ENCODE data around the gene AHNAK.

The AHNAK gene

DNA sequence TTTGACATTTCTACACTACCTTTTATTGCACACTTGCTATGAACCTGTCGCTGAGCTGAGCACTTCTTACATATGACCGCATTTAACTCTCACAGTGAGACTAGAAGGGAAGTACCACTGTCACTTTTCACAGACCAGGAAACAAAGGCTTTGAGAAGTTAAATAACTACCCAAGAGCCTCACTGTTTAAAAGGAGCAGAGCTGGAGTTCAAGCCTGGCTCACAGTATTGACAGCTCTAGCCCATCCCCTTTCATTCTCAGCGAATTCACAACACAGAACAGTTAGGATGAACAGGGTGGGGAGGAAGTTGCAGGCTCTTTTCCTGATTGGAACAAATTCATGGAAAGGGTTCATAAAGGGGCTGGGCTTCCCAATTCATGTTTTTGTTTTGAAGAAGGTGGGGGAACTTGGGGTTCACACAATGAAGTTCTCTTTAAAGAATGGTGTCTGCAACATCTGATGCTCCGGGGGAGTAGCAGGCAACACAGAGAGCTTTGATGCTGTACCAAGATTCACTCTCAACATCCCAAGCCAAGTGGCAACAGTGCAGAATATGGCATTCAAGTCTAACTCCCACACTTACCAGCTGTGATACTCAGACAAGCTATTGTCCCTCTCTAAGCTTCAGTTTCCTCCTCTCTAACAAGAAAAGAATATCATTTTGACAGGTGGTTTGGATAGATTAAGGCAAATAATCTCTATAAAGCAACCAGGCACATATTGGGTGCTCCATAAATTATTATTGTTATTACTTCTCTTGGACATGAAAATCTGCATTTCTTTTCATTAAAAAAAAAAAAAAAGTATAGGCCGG is 110.6 kb downstream of the AHNAK start:
- no peak for DNase-seq
- in situ Hi-C loops (cut with HindIII; ENCODE audit: low pct_ligation_motif_present, low sequenced_read_pairs) = no loop called here
- no peak for TF ChIP-seq CTCF (IDR thresholded peaks at IDR 0.05; ENCODE audit: low read depth, low read length, missing control alignments)
- Histone ChIP-seq H3K27me3 (replicated peaks) (no peaks in the 10 kb centered on the region), H3K36me3 (replicated peaks) (no peaks in the 10 kb centered on the region), H3K27ac (no peak overlapping the region), H3K4me3 (ENCODE audit: low read depth, low read length) (no peak overlapping the region)

GRCh38 chr11:62433904-62434276 is 112.7 kb downstream of the AHNAK start:
- Histone ChIP-seq H3K36me3 (replicated peaks) (no peaks in the 10 kb centered on the region), H3K27ac (no peak overlapping the region), H3K27me3 (replicated peaks) (no peaks in the 10 kb centered on the region), H3K4me3 (ENCODE audit: low read depth, low read length) (no peak overlapping the region)
- in situ Hi-C loops (cut with HindIII; ENCODE audit: low pct_ligation_motif_present, low sequenced_read_pairs) = no loop called here
- no peak for DNase-seq
- no peak for TF ChIP-seq CTCF (IDR thresholded peaks at IDR 0.05; ENCODE audit: low read depth, low read length, missing control alignments)

GRCh38 chr11:62433141-62433903 is 113.3 kb downstream of the AHNAK start:
- in situ Hi-C loops (cut with HindIII; ENCODE audit: low pct_ligation_motif_present, low sequenced_read_pairs) = no loop called here
- no peaks in the 10 kb centered on the region for H3K27me3 ChIP-seq (replicated peaks)
- no peak overlapping the region for H3K27ac ChIP-seq
- no peak for DNase-seq
- no peaks in the 10 kb centered on the region for H3K36me3 ChIP-seq (replicated peaks)
- TF ChIP-seq CTCF (IDR thresholded peaks at IDR 0.05; ENCODE audit: low read depth, low read length, missing control alignments) = no peak
- no peak overlapping the region for H3K4me3 ChIP-seq (ENCODE audit: low read depth, low read length)

DNA sequence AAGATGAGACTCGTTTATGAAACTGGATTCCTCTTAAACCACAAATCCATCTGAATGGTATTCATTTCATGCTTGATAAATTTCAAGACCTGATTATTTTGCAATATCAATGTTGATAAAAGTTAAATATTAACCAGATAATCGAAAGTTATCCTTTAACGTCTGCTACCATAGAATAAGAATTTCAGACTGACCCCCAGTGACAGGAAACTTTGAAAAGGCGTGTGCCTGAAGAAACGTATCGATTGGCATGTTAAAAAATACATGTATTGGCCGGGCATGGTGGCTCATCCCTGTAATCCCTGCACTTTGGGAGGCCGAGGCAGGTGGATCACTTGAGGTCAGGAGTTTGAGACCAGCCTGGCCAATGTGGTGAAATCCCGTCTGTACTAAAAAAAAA is 113.9 kb downstream of the AHNAK start:
- no peaks in the 10 kb centered on the region for H3K36me3 ChIP-seq (replicated peaks)
- H3K27me3 ChIP-seq (replicated peaks) = no peaks in the 10 kb centered on the region
- H3K27ac ChIP-seq = no peak overlapping the region
- no peak for TF ChIP-seq CTCF (IDR thresholded peaks at IDR 0.05; ENCODE audit: low read depth, low read length, missing control alignments)
- H3K4me3 ChIP-seq (ENCODE audit: low read depth, low read length) = no peak overlapping the region
- in situ Hi-C loops (cut with HindIII; ENCODE audit: low pct_ligation_motif_present, low sequenced_read_pairs) = no loop called here
- no peak for DNase-seq

DNA sequence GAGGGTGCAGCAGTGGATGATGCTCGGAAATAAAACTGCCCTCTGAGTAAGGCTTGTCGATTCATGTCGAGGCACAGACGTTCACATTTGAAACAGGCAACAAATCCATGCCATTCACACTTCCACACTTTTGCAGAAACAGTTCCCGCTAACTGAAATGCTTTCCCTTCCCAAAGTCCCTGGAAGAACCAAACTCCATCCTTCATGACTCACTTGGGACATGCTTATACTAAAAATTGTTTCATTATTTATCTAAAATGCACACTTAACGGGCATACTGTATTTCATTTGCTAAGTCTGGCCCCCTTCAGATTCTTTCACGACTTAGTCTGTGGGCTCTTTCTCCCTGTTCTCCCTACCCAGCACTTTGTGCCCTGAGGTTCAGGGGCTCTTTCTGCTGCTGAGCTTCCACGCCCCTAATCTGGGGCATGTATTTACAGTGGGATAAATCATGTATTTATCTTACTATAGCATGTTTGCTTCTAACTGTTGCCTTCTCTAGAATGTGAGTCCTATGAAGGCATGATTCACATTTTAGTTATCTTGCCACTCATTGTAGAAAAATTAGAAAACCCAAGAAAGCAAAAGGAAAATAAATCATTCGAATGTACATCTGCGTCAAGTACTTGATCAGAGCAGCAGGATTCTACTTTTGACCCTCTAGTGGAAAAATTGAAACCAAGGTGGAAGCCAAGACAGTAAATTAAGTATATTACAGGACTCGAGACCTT is 115.3 kb downstream of the AHNAK start:
- Histone ChIP-seq H3K27me3 (replicated peaks) (no peaks in the 10 kb centered on the region), H3K36me3 (replicated peaks) (no peaks in the 10 kb centered on the region), H3K4me3 (ENCODE audit: low read depth, low read length) (no peak overlapping the region), H3K27ac (peak overlapping the region; percentile 23)
- in situ Hi-C loops (cut with HindIII; ENCODE audit: low pct_ligation_motif_present, low sequenced_read_pairs) = no loop called here
- DNase-seq = peak; percentile 16
- TF ChIP-seq CTCF (IDR thresholded peaks at IDR 0.05; ENCODE audit: low read depth, low read length, missing control alignments) = no peak
